Measurements from ENCODE around the gene PLVAP. TPM values are rescaled to one million over a fixed set of nuclear protein-coding genes. Genes with fewer than 3 reads are reported as not detected.
"Not testable (repeated sequence)": the region's sequence is repeated elsewhere in the genome, so short reads cannot be mapped to it uniquely, and the experiment has no call there.

The PLVAP gene
- total RNA-seq, 4 donors from 2014 or later = 11.5 to 45.1 (median 18.8) TPM

DNA sequence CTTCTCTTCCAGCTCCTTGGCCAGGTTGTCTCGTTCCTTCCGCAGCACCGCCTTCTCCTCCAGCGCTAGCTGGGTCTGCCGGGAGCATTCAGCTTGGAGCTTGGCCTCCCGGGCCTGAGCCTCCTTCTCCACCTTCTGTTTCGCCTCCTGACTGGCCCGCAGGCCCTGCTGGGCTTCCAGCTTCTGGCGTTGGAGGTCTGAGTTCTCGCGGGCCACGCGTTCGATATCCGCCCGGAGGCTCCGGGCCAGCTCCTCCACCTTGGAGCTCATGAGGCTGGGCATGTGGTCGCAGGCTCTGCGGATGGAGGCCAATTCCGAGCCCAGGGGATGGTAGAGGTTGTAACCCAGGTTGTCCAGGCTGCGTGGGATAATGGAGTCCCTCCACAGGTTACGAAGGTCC is 11.8 kb downstream of the PLVAP start:
- Histone ChIP-seq H3K4me1 (peaks cover 4 to 8% of the 10 kb centered on the region in 2 donors), H3K9me3 (no peaks in the 10 kb centered on the region), H3K4me3 (no peak overlapping the region), H3K36me3 (no peaks in the 10 kb centered on the region), H3K27me3 (no peaks in the 10 kb centered on the region), H3K27ac (no peak overlapping the region)
- intact Hi-C loops (cut with DNase I; ENCODE audit: low total_unique reads) (no loop called here), in situ Hi-C loops (cut with MboI; ENCODE audit: low sequenced_read_pairs in 4 of 4) (no loop called here)
- ATAC-seq = no peak
- no peak for DNase-seq
- no peak for TF ChIP-seq POLR2A (IDR thresholded peaks at IDR 0.05)
- TF ChIP-seq, protein P1, sequence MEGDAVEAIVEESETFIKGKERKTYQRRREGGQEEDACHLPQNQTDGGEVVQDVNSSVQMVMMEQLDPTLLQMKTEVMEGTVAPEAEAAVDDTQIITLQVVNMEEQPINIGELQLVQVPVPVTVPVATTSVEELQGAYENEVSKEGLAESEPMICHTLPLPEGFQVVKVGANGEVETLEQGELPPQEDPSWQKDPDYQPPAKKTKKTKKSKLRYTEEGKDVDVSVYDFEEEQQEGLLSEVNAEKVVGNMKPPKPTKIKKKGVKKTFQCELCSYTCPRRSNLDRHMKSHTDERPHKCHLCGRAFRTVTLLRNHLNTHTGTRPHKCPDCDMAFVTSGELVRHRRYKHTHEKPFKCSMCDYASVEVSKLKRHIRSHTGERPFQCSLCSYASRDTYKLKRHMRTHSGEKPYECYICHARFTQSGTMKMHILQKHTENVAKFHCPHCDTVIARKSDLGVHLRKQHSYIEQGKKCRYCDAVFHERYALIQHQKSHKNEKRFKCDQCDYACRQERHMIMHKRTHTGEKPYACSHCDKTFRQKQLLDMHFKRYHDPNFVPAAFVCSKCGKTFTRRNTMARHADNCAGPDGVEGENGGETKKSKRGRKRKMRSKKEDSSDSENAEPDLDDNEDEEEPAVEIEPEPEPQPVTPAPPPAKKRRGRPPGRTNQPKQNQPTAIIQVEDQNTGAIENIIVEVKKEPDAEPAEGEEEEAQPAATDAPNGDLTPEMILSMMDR (IDR thresholded peaks at IDR 0.05 in 4 of 5, conservative IDR thresholded peaks at IDR 0.05 in 1 of 5) = no peak

DNA sequence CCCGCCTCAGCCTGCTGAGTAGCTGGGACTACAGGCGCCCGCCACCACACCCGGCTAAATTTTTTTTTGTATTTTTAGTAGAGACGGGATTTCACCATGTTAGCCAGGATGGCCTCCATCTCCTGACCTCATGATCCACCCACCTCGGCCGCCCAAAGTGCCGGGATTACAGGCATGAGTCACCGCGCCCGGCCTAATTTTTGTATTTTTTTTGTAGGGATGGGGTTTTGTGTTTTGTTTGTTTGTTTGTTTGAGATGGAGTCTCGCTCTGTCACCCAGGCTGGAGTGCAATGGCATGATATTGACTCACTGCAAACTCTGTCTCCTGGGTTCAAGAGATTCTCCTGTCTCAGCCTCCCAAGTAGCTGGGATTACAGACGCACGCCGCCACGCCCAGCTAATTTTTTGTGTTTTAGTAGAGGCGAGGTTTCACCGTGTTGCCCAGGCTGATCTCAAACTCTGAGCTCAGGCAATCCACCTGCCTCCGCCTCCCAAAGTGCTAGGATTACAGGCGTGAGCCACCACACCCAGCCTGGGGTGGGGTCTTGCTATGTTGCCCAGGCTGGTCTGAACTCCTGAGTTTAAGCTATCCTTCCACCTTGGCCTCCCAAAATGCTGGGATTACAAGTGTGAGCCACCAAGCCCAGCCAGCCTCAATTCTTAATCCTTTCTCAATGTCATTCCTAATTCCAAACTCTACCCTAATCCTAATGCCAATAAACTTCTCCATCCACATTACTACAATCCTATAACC is 13.1 kb downstream of the PLVAP start:
- intact Hi-C loops (cut with DNase I; ENCODE audit: low total_unique reads); DNase-seq; H3K4me3 ChIP-seq; H3K4me1 ChIP-seq; ATAC-seq; H3K27ac ChIP-seq; H3K36me3 ChIP-seq; H3K27me3 ChIP-seq; in situ Hi-C loops (cut with MboI; ENCODE audit: low sequenced_read_pairs in 4 of 4); H3K9me3 ChIP-seq: not testable (repeated sequence)

DNA sequence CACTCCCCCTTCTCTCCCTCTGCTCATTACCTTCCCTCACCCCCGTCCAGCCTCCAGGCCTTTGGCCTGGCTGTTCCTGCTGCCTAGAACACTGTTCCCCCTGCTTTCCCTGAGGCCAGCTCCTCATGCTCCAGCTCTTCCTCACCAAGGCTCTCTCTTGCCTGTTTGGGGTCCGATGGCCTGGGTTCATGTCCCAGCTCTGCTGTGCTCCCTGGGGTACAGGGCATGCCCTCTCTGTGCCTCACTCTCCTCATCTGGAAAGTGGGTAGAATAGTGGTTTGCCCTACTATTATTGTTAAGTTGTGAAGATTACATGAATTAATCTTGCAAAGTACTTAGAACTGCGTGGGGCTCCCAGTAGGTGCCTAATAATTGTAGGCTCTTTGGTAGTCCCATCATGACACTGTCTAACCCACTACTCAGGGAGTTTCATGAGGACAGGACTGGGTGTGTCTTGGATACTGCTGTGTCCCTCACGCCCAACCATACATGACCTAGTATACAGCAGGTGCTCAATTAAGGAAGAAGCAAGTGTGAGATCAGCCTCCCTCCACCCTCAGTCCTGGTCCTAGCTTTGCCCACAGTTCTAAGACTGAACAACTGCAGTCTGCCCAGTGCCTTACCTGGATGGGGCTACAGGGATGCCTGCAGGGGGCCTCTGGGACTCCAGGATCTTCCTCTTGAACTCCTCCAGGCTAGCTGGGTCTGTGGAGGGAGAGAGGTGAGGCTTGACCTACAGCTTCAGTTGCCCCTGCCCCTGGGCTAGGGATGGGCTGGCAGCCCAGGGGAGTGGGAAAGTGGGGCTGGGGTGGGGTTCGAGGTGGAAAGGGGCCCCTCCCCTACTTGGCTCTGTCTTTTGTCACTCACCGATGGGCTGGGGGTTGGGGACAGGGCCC is 17.0 kb downstream of the PLVAP start:
- in situ Hi-C loops (cut with MboI; ENCODE audit: low sequenced_read_pairs in 4 of 4) = no loop called here
- no peaks in the 10 kb centered on the region for H3K9me3 ChIP-seq
- H3K27me3 ChIP-seq = no peaks in the 10 kb centered on the region
- intact Hi-C loops (cut with DNase I; ENCODE audit: low total_unique reads) = no loop called here
- DNase-seq (no peak), ATAC-seq (no peak)
- no peaks in the 10 kb centered on the region for H3K4me1 ChIP-seq
- no peak overlapping the region for H3K27ac ChIP-seq
- no peak overlapping the region for H3K4me3 ChIP-seq
- TF ChIP-seq, protein P1 (IDR thresholded peaks at IDR 0.05 in 4 of 5, conservative IDR thresholded peaks at IDR 0.05 in 1 of 5) = no peak
- TF ChIP-seq POLR2A (IDR thresholded peaks at IDR 0.05) = no peak
- H3K36me3 ChIP-seq = no peaks in the 10 kb centered on the region

DNA sequence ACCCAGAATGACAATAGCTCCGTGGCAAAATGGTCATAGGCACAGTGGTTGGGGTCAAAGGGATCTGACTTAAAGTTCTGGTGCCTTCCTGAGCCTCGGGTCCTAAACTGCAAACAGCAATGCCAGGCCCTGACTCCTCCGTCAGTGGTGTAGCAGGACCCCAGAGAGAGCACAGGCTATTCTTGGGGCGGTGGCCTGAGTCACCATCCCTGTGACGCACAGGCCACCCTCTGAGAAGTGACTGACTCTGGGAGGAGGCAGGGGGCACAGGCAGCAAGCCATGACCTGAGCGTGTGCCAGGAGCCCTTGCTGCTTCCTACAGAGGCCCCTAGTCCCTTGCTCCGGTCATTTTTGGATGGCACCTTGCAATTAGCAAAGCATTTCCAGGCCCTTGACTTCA is 18.7 kb downstream of the PLVAP start:
- H3K4me3 ChIP-seq = no peak overlapping the region
- H3K27me3 ChIP-seq = no peaks in the 10 kb centered on the region
- in situ Hi-C loops (cut with MboI; ENCODE audit: low sequenced_read_pairs in 4 of 4) (no loop called here), intact Hi-C loops (cut with DNase I; ENCODE audit: low total_unique reads) (no loop called here)
- H3K9me3 ChIP-seq = no peaks in the 10 kb centered on the region
- no peaks in the 10 kb centered on the region for H3K36me3 ChIP-seq
- peak; percentile 53 to 58 for ATAC-seq
- no peaks in the 10 kb centered on the region for H3K4me1 ChIP-seq
- peak overlapping the region; percentile 12 to 75 (median 56) for H3K27ac ChIP-seq
- no peak for TF ChIP-seq POLR2A (IDR thresholded peaks at IDR 0.05)
- TF ChIP-seq, protein P1 (IDR thresholded peaks at IDR 0.05 in 4 of 5, conservative IDR thresholded peaks at IDR 0.05 in 1 of 5) = no peak
- peak in 1 of 2 donors; percentile 33 for DNase-seq

DNA sequence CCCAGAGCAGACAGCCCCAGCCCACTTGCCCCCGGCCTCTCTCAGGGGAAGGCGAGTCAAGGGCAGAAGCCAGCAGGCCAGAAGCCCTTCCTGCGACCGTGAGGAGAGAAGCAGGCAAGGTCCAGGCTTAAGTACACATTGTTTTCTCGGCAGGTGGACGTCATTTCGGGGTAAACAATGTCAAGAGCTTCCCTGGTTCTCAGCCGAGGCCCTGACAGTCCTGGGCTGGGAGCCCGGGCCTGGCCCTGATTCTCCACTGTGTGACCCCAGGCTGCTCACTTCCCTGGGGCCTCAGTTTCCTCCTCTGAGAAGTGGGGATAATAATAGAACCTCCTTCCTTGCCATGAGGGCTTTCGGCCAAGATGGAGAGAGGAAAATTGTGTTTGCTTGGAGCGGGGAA is 19.4 kb downstream of the PLVAP start:
- ATAC-seq (peak in 1 of 2 donors; percentile 40), DNase-seq (no peak)
- Histone ChIP-seq H3K9me3 (no peaks in the 10 kb centered on the region), H3K4me3 (no peak overlapping the region), H3K27ac (peak overlapping the region; percentile 12 to 75 (median 56)), H3K36me3 (no peaks in the 10 kb centered on the region), H3K4me1 (no peaks in the 10 kb centered on the region), H3K27me3 (peaks cover 0 to 4% (median 0%) of the 10 kb centered on the region in 3 donors)
- in situ Hi-C loops (cut with MboI; ENCODE audit: low sequenced_read_pairs in 4 of 4) = no loop called here
- intact Hi-C loops (cut with DNase I; ENCODE audit: low total_unique reads) = no loop called here
- no peak for TF ChIP-seq POLR2A (IDR thresholded peaks at IDR 0.05)
- TF ChIP-seq, protein P1 (IDR thresholded peaks at IDR 0.05 in 4 of 5, conservative IDR thresholded peaks at IDR 0.05 in 1 of 5) = no peak
